ENCODE results near the gene CFAP157.

- TF ChIP-seq CTCF (IDR thresholded peaks at IDR 0.05; ENCODE audit: insufficient read depth, low read length, poor library complexity, severe bottlenecking) (no peak), EZH2phosphoT487 (conservative IDR thresholded peaks at IDR 0.05; ENCODE audit: low read length) (no peak)
These were observed 5.6 kb downstream of the CFAP157 start for GRCh38 chr9:127712371-127712770.

Data from SU-DHL-6 (cell line).